HTERT RPE-1 (cell line): ENCODE data around the gene HYAL2.
"Not testable (repeated sequence)": the region's sequence is repeated elsewhere in the genome, so short reads cannot be mapped to it uniquely, and the experiment has no call there.

Experiments
- in situ Hi-C: fragments of 300-500 bp; cut with MboI; formaldehyde crosslinking; loops from 4 replicates; pipeline ENCODE4 v1.14.3; 2020; ENCODE audit warnings: low sequenced_read_pairs

HYAL2 gene

GRCh38 chr3:50293079-50293801 lies 29.3 kb downstream of the HYAL2 start:
- in situ Hi-C loops = no loop called here

DNA sequence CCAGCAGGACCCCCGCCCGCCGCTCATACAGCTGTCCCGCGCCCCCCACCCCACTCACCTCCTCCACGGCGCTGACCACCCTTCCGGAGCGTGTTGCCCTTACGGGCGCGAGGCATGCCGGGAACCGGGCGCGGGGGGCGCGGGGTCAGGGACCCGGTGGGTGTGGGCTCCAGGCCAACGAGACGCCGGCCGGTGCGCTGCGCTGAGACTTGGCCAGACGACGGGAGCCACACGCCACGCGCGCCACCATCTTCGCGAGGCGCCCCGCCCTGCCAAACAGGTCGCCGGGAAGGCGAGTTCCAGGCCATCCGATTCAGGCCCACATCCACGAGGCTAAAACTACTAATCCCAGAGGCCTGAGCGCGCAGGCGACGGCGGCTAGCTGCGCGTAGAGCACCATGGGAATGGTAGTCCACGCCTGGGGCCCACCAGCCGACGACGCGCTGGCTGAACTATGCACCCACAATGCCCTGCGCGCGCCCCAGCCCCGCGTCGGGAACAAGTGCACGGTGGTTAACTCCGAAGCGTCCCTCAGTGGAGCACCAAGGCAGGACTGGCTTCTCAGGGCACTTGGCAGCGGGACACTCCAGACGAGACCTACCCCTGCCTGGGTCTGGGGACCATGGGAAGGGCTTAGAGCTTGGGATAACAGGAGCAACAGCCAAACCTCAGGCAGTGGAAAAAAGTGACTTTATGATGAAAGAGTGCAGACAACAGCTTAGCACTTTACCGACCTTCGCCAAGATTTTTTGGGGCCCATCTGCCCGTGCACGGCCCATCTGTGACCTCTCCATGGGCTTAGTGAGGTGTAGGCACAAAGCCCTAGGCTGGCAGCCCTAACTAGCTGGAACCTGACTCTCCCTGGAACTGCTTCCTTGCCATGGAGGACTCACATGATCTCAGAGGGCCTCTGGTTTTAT lies 30.1 kb downstream of the HYAL2 start, which contains the start of gene IFRD2:
Gene IFRD2 (minus strand): TSS at position 271 of the 920 bp plus-strand sequence. CDS start 155 bp downstream, at position 116.
- in situ Hi-C loops = no loop called here

GRCh38 chr3:50290161-50290641 lies 32.3 kb downstream of the HYAL2 start:
- in situ Hi-C loops = no loop called here

GRCh38 chr3:50289130-50289529 lies 33.4 kb downstream of the HYAL2 start:
- in situ Hi-C loops = no loop called here

DNA sequence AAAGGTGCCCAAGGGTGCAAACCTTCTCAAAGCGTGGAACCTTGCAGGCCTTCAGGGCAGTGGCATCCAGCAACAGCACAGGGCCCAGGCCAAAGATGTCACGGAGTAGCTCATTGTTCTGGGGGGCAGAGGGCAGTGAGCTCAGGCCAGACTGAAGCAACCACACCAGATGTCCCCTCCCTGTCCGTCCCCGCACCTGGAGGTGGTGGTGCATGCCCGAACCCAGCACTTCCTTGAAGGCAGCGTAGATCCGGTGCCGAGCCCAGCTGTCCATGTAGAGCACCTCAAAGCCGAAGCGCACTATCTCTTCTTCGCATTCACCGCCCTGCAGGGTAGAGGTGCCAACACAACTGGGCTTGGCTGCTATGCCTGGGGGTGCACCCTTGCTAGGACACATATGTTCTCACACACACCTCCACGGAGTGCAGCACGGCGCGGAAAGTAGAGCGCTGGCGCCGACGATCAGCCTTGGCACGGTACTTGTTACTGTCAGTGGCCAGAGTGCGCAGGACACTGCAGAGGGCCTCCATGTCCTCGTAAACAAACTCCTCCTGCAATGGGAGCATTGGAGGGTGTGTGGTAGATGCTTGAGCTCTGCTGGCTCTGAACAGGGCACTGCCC lies 34.0 kb downstream of the HYAL2 start:
- in situ Hi-C loops = no loop called here

DNA sequence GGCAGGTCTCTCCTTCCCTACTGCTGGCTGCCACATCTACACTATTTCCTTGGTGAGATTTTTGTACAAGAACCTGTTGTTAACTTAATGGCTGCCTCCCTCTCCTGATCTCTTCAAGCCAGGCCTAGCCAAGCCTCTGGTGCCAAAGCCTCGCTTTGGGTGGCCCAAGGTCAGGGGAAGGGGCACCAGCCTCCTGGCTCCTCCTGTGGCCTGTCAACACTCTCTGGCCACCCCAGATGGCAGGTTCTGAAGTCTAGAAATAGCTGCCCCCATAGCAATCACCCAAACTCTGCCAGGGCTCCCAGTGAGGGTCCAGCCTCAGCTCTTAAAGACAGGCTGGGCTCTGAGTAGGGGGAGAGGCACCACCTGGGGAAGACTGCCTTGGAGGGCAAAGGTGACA lies 35.3 kb downstream of the HYAL2 start:
- in situ Hi-C loops = no loop called here

DNA sequence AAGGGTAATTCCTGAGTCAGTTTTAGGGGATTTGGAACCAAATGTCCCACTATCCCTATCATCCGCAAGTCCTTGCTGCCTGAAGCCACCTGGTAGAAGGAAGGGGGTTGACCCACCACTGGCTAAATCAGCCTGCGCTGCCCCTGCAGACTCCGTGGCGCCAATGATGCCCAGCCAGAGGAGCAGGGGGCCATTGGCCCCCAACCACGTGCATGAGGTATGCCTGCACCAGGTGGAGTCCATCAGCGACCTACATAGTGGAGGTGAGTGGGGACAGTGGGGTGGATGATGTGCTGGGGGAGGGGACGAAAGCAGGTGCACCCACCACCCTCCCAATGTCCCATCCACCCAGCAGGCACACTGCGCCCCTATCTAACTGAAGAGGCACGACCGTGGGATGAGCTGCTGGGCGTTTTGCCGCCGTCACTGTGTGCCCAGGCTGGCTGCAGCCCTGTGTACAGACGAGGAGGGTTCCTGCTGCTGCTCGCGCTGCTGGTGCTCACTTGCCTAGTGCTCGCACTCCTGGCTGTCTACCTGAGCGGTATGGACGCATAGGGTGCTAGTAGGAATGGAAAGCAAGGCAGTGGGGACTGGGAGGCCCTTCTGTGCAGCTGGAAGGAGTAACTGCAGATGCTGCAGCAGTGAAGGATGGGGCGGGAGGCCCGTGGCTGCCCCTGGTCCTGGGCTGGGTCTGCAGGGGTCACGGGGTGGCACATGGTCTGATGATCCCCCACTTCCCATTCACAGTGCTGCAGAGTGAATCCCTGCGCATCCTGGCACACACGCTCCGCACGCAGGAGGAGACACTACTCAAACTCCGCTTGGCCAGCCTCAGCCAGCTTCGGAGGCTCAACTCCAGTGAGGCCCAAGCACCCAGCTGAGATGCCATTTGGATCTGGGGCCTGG lies 36.0 kb downstream of the HYAL2 start:
- in situ Hi-C loops = no loop called here

- in situ Hi-C loops = not testable (repeated sequence)
Observed at GRCh38 chr3:50284121-50284520, 38.4 kb downstream of the HYAL2 start.

GRCh38 chr3:50279255-50280016 lies 43.1 kb downstream of the HYAL2 start:
- in situ Hi-C loops = no loop called here

DNA sequence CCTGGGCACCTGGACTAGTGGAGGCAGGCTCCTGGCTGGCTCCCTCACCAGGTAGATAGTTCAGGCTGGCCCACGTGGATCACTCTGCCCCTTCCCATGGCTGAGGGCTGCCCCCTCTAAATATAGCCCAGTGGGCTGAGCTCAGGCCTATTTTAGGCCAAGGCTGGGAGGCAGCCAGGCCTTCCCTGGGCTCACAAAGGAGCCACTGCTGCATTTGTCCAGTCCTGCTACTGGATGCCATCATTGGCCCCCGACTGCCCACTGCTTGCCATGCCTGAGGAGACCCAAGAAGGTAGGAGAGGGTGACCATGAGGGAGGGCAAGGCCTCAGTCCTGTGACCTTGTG lies 43.7 kb downstream of the HYAL2 start, which contains the start of gene LSMEM2:
Gene LSMEM2 (plus strand): TSS at position 208 of the 345 bp plus-strand sequence. CDS start 27 bp downstream, at position 235.
- in situ Hi-C loops = no loop called here

DNA sequence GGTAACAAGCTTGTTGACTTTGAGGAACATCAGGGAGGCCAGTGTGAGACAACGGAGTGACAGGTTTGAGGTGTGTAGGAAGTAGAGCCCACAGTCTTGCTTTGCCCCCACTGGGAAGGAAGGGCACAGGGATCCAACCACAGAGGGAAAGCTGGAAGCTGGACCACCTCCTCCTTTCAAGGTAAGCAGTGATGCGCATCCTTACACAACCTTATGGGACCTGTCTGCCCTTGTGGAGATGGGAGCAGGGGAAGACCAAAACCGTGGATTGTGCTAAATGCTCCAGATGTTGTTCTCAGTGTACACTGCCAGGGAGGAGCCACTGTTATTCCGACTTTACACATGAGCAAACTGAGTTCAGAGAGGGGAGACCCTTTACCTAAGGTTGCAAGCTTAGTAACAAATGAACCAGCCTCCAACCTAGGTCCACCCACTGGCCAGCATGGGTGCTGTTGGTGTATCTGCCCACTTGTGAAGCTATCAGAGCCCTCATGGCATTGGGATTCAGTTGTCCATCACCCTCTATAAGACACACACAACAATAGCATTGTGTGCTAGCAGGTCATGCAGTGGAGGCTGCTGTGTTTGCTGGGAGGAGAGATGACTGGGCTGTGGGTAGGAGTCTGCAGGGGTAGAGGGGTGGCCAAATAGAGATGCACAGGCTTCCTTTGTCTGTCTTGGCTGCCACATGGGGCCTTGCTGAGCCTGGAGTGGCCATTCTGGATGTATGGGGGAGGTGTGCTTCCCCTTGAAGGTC lies 44.2 kb downstream of the HYAL2 start:
- in situ Hi-C loops = no loop called here

GRCh38 chr3:50276762-50277101 lies 45.8 kb downstream of the HYAL2 start:
- in situ Hi-C loops = no loop called here

DNA sequence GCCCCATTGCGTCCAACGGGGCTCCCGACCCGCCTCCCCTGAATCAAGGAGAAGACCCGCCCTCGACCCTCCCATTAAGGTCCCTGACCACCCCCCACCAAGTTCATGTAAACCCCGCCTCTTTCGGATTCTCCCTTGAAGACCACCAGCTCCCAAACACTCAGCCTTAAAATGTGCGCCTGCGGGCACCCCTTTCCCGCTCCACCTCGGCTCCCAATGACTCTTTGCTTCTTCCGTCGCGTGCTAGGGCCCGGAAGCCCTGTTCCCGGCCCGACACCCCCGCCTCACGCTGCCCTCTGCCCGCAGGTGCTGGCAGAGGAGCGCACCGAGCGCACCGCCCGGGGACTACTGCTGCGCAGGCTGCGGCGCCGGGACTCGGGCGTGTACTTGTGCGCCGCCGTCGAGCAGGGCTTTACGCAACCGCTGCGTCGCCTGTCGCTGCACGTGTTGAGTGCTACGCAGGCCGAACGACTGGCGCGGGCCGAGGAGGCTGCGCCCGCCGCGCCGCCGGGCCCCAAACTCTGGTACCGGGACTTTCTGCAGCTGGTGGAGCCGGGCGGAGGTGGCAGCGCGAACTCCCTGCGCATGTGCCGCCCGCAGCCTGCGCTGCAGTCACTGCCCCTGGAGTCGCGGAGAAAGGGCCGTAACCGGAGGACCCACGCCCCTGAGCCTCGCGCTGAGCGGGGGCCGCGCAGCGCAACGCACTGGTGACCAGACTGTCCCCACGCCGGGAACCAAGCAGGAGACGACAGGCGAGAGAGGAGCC lies 46.4 kb downstream of the HYAL2 start:
- in situ Hi-C loops = no loop called here

- in situ Hi-C loops = no loop called here
Observed at GRCh38 chr3:50275141-50275995, 47.2 kb downstream of the HYAL2 start.

- in situ Hi-C loops = no loop called here
Observed at GRCh38 chr3:50274371-50275104, 48.0 kb downstream of the HYAL2 start.

- in situ Hi-C loops = no loop called here
Observed at GRCh38 chr3:50273689-50274065, 48.9 kb downstream of the HYAL2 start.
